Breast epithelium (tissue), 4 donors: ENCODE data around the gene MDFIC. TPM values are rescaled to one million over a fixed set of nuclear protein-coding genes. Genes with fewer than 3 reads are reported as not detected.

Source experiments
- DNase-seq, 2 donors: peaks; one replicate each; pipeline ENCODE4 v3.0.0-alpha.2; 2019; ENCODE audit warnings: low spot score in 2 of 2
- H3K27ac ChIP-seq, 2 donors: fragments of 200-600 bp; sonication (generic) in 1 of 2; one replicate each; pipeline ENCODE4 v1.5.1; 2016 to 2019; ENCODE audit warnings: mild to moderate bottlenecking in 1 of 2
- H3K27me3 ChIP-seq, 2 donors: fragments of 200-600 bp; sonication (generic) in 1 of 2; one replicate each; pipeline versions ENCODE4 v1.5.1 to v1.6.0; 2017 to 2019; ENCODE audit warnings: control low read depth in 1 of 2, mild to moderate bottlenecking in 1 of 2
- H3K36me3 ChIP-seq: fragments of 200-600 bp; one replicate; pipeline ENCODE4 v1.5.1; 2019
- H3K4me1 ChIP-seq, 2 donors: fragments of 200-600 bp; sonication (generic); one replicate each; pipeline ENCODE4 v1.5.1; 2016 to 2019; ENCODE audit warnings: control low read depth in 1 of 2
- H3K4me3 ChIP-seq, 3 donors: fragments of 200-600 bp; sonication (generic); 1 replicate in 2 of 3; 2 replicates in 1 of 3; pipeline ENCODE4 v1.5.1; 2016 to 2019; ENCODE audit warnings: mild to moderate bottlenecking in 3 of 3, moderate library complexity in 2 of 3
- H3K9me3 ChIP-seq, 2 donors: fragments of 200-600 bp; sonication (generic) in 1 of 2; one replicate each; pipeline ENCODE4 v1.5.1; 2016 to 2019; ENCODE audit warnings: control low read depth in 1 of 2
- POLR2A ChIP-seq: fragments of 450-650 bp; IDR thresholded peaks from one replicate; pipeline ENCODE4 v1.6.1; 2016; ENCODE audit warnings: antibody characterized with exemption, mild to moderate bottlenecking, moderate library complexity
- POLR2AphosphoS5 ChIP-seq, 3 donors: sonication (generic); formaldehyde crosslinking; IDR thresholded peaks; one replicate each; pipeline ENCODE4 v1.6.1; 2017; ENCODE audit warnings: antibody characterized with exemption in 3 of 3
- intact Hi-C: fragments of 100-400 bp; cut with DNase I; formaldehyde crosslinking; loops from one replicate; pipeline ENCODE4 v1.15.1; 2023; ENCODE audit warnings: low total_unique reads
- total RNA-seq, 3 donors: library from RNA; depleted of rRNA; stranded (reverse); fragments of >200 nt; gene quantifications; one replicate each; pipeline ENCODE4 v1.1.0, GENCODE V29; 2016
- TF ChIP-seq, protein P1 (sequence below), 3 donors: fragments of 450-650 bp; IDR thresholded peaks; one replicate each; pipeline ENCODE4 v1.5.1; 2016 to 2017; ENCODE audit warnings: antibody characterized with exemption in 3 of 3, mild to moderate bottlenecking in 3 of 3, moderate library complexity in 3 of 3

MDFIC gene
- total RNA-seq, 3 donors from 2014 or later: 29.9 to 146 (median 55.4) TPM

DNA sequence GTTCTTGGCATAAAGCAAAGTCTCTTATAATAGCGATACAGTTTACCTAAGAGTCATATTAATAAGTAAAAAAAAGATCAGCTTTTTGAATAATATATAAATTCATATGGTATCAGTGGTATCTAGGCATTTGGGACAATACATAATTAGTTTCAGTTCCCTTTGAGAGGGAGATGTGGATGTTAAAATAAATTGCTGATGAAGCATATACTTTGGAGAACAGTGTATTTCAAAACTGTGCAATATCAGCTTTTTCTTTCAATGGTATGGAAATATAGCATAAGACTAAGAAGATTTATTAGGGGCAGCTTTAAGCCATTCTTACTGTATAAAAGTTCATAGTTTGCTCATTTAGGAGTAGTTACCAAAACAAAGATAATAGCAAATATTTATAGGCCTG is 35.5 kb downstream of the MDFIC start:
- H3K4me3 ChIP-seq: no peak overlapping the region
- H3K27ac ChIP-seq: no peak overlapping the region
- no peaks in the 10 kb centered on the region for H3K36me3 ChIP-seq
- H3K27me3 ChIP-seq: no peaks in the 10 kb centered on the region
- TF ChIP-seq POLR2A: no peak
- TF ChIP-seq POLR2AphosphoS5 (IDR thresholded peaks at IDR 0.05): no peak
- TF ChIP-seq, protein P1, sequence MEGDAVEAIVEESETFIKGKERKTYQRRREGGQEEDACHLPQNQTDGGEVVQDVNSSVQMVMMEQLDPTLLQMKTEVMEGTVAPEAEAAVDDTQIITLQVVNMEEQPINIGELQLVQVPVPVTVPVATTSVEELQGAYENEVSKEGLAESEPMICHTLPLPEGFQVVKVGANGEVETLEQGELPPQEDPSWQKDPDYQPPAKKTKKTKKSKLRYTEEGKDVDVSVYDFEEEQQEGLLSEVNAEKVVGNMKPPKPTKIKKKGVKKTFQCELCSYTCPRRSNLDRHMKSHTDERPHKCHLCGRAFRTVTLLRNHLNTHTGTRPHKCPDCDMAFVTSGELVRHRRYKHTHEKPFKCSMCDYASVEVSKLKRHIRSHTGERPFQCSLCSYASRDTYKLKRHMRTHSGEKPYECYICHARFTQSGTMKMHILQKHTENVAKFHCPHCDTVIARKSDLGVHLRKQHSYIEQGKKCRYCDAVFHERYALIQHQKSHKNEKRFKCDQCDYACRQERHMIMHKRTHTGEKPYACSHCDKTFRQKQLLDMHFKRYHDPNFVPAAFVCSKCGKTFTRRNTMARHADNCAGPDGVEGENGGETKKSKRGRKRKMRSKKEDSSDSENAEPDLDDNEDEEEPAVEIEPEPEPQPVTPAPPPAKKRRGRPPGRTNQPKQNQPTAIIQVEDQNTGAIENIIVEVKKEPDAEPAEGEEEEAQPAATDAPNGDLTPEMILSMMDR (IDR thresholded peaks at IDR 0.05): no peak
- no peaks in the 10 kb centered on the region for H3K9me3 ChIP-seq
- no peak for DNase-seq
- intact Hi-C loops: no loop called here
- H3K4me1 ChIP-seq: no peaks in the 10 kb centered on the region

DNA sequence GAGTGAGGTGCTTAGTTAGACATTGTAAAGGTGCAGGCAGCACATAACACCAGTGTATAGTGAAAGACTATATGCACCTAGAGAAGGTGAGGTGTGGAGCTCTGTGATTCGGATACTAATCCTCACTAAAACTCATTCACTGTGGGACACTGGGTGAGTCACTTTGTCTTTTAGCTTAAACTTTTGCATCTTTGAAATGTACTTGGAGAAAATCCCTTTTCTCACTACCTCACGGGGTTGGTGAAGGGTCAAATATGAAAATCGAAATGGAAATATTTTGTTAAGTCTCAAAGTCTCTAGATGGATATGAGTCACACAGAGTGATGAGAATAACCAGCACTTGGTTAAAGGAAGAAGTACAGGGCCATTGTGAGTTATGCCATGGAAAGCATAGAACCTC is 38.0 kb downstream of the MDFIC start:
- Histone ChIP-seq H3K9me3 (no peaks in the 10 kb centered on the region), H3K36me3 (no peaks in the 10 kb centered on the region), H3K27me3 (no peaks in the 10 kb centered on the region), H3K27ac (no peak overlapping the region), H3K4me1 (no peaks in the 10 kb centered on the region), H3K4me3 (no peak overlapping the region)
- TF ChIP-seq POLR2A (no peak), POLR2AphosphoS5 (IDR thresholded peaks at IDR 0.05) (no peak)
- TF ChIP-seq, protein P1 (IDR thresholded peaks at IDR 0.05): no peak
- DNase-seq: no peak
- intact Hi-C loops: no loop called here

DNA sequence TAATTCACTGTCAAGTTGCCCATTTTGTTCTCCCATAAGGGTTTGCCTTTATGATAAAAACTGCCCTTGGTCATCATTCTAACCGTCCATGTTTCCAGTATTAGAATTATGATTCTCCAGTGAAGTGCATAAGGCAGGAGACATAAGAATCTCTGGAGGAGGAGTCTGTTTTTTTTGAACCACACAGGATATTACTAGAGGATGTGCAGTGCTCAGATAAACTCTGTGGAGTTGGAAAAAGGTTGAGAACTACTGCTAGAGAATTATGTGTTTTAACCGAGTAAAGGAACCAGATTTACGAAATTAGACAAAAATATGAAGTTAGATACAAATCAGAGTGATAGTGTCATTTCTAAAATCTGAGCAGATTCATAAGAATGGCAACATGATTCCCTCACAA is 40.5 kb downstream of the MDFIC start:
- H3K27ac ChIP-seq: no peak overlapping the region
- no peaks in the 10 kb centered on the region for H3K36me3 ChIP-seq
- no peaks in the 10 kb centered on the region for H3K4me1 ChIP-seq
- intact Hi-C loops: no loop called here
- TF ChIP-seq, protein P1 (IDR thresholded peaks at IDR 0.05): no peak
- TF ChIP-seq POLR2A (no peak), POLR2AphosphoS5 (IDR thresholded peaks at IDR 0.05) (no peak)
- DNase-seq: no peak
- H3K27me3 ChIP-seq: no peaks in the 10 kb centered on the region
- H3K9me3 ChIP-seq: no peaks in the 10 kb centered on the region
- H3K4me3 ChIP-seq: no peak overlapping the region

DNA sequence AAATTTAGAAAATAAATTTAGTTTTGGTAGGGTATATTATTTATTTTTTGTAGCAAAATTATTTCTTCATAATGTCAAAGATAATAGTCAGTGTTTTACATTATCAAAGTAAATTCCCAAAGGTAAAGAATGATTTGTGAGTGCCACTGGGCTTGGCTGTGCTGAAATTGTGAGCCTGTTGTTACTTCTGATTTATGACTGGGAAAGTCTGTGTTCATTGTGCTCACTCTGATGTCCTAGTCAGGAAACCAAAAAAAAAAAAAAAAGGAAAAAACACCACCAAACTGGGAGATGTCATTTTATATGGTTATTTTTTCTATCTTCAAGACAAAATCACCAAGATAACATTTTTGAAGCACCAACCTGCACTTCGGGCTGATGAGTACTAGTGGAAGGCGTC is 44.3 kb downstream of the MDFIC start:
- Histone ChIP-seq H3K36me3 (no peaks in the 10 kb centered on the region), H3K4me1 (no peaks in the 10 kb centered on the region), H3K27me3 (no peaks in the 10 kb centered on the region), H3K27ac (no peak overlapping the region), H3K9me3 (no peaks in the 10 kb centered on the region), H3K4me3 (no peak overlapping the region)
- intact Hi-C loops: no loop called here
- no peak for DNase-seq
- TF ChIP-seq POLR2A: no peak
- TF ChIP-seq, protein P1 (IDR thresholded peaks at IDR 0.05): no peak
- TF ChIP-seq POLR2AphosphoS5 (IDR thresholded peaks at IDR 0.05): no peak

DNA sequence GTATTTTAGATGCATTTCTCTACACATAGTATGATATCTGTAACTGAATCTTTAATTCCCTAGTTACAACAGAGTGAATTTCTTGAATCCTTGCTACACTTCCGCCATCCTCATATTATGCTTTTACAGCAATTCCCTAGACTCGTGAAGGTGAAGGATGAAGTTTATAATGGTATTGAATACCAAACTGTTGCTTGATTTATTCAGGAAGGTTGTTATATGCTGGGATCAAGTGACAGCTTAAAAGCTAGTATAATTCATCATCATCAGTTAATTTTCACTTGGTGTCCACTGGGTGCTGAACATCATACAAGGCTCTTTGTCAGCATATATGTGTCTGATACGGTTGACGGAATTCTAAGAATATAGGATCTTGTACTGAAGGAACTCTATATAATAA is 47.2 kb downstream of the MDFIC start:
- intact Hi-C loops: no loop called here
- no peaks in the 10 kb centered on the region for H3K4me1 ChIP-seq
- DNase-seq: no peak
- H3K27ac ChIP-seq: no peak overlapping the region
- no peaks in the 10 kb centered on the region for H3K27me3 ChIP-seq
- H3K36me3 ChIP-seq: no peaks in the 10 kb centered on the region
- H3K4me3 ChIP-seq: no peak overlapping the region
- TF ChIP-seq POLR2A: no peak
- TF ChIP-seq POLR2AphosphoS5 (IDR thresholded peaks at IDR 0.05): no peak
- TF ChIP-seq, protein P1 (IDR thresholded peaks at IDR 0.05): no peak
- H3K9me3 ChIP-seq: no peaks in the 10 kb centered on the region
